GM12872 (cell line): ENCODE data around the gene PDZD7.

Source experiments
- CTCF ChIP-seq: IDR thresholded peaks from 3 replicates; pipeline ENCODE4 v1.5.1; 2011; ENCODE audit warnings: low read depth, mild to moderate bottlenecking, low read length, moderate library complexity; ENCODE audit not compliant: insufficient read depth

PDZD7 gene

GRCh38 chr10:101035916-101036702 lies 5.2 kb upstream of the PDZD7 start:
- TF ChIP-seq CTCF: no peak

- no peak for TF ChIP-seq CTCF
These were observed 4.4 kb upstream of the PDZD7 start for GRCh38 chr10:101035314-101035713.

DNA sequence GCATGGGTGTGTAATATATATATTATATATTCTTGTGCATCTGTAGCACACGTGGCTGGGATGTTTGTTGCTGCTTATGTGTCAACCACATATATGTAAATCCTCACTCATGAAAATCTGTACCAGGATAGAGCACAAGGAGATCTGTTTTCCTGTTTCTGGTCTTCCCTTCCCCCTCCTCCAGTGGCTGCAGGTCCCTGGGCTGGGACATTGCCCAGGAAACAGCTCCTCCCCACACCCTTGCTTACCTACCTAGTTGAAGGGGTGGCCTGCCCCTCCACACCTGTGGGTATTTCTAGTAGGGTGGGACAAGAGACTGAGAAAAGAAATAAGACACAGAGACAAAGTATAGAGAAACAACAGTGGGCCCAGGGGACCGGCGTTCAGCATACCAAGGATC lies 2.3 kb upstream of the PDZD7 start:
- no peak for TF ChIP-seq CTCF

- no peak for TF ChIP-seq CTCF
These were observed 1.8 kb upstream of the PDZD7 start for GRCh38 chr10:101032637-101033224.

DNA sequence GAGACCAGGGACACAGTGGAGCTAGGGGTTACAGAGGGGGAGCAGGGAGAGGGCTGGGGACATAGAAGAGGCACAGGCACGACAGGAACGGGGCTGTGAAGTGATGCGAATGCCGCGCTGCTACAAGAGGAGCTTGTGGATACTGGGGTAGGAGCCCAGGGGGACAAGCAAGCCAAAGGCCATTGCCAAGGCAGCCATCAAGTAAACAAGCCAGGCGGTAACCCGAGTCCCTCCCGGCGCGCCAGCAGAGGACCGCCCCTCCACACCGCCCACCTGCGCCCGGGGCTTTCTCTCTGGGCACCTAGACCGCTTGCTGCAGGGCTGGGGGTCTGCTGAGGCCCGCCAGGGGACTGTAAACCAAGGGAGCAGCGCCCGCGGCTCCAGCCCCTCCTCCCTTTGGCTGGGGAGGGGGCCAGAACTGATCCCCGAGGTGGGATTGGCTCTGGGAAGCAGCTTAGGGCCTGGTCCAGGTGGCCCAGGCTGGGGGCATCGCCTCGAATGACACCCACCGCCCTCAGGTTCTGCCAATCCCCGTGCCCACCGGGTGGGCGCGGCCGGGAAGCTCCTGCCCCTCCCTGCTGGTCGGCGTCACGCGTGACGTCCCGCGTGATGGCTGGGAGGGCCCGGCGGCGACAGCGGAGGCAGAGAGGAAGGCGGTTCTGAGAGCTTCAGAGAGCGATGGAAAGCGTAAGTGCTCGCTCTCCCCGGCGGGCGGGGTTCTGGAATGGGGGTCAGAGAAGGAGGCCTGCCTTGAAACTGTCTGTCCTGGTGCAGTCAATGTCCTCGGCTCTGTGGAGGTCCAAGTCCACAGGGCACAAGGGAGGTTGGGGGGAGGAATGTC lies 1.1 kb upstream of the PDZD7 start:
- no peak for TF ChIP-seq CTCF

DNA sequence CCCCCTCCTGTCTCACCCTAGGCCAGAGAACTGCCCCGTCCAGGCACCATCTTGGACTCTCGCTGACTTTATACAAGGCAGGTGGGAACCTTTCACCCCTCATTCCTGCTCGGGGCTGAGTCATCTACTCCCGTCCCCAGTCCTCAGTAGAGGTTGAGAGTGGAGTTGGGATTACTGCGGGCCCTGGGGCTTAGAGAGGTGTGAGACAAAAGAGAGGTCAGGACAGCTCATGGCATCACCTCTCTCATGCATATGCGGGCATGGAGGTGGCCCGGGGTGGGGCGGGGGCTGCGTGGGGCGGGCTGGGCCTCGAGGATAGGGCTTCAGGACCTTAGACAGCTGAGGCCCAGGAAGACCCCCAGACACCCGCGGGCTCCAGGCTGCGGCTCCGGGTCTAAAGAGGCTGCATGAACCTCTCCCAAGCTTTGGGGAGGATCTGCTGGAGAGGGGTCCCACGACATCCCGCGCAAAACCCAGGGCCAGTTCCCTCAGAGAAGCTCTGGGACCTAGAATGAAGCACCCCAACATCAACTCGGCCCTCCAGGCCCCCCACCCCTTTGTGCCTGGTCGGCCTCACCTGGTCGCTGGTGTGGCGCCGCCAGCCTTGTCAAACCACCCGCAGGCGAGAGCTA lies 317 bp downstream of the PDZD7 start:
- no peak for TF ChIP-seq CTCF
